ENCODE data around the gene AFF1.
"Not testable (repeated sequence)": the region's sequence is repeated elsewhere in the genome, so short reads cannot be mapped to it uniquely, and the experiment has no call there.

Gene AFF1

DNA sequence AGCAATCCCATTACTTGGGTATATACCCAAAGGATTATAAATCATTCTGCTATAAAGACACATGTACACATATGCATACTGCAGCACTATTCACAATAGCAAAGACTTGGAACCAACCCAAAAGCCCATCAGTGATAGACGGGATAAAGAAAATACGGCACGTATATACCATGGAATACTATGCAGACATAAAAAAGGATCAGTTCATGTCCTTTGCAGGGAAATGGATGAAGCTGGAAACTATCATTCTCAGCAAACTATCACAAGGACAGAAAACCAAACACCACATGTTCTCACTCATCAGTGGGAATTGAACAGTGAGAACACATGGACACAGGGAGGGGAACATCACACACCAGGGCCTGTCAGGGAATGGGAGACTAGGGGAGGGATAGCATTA is 54.8 kb downstream of the AFF1 start:
- DNase-seq = not testable (repeated sequence)

GRCh38 chr4:86990510-86990909 is 55.7 kb downstream of the AFF1 start:
- no peak for DNase-seq

- DNase-seq = no peak
Observed at GRCh38 chr4:86991994-86992393, 57.2 kb downstream of the AFF1 start.

DNA sequence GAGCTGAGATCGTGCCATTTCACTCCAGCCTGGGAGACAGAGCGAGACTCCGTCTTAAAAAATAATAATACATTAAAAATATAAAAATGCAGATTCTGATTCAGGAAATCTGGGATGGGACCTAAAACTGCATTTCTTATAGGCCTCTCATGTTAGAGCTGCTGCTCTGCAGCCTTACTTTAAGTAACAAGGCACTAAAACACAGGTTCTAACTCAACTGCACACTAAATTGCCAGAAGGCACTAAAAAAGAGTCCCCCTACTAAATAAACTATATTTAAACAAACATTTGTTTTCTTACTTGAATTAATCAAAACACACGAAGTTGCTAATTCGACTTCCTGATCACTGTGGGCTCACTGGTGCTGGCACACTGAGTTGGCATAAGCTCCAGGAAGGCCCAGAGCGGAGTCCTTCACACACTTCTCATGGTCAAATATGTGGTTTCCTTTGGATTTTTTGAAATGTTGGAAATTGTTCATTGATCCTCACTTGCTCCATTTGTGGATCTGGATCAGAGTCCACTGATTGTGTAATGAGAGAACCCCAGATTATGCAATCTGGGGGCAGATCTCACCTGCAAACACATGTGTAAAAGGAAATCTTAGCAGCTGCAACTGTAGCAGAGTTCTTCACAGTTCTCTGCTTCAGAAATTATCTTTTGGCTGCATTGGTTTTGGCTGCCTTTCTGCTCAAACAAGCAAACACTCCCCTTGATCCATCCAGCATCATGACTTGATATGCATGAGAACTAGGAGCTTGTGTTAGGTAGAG is 59.3 kb downstream of the AFF1 start:
- no peak for DNase-seq

DNA sequence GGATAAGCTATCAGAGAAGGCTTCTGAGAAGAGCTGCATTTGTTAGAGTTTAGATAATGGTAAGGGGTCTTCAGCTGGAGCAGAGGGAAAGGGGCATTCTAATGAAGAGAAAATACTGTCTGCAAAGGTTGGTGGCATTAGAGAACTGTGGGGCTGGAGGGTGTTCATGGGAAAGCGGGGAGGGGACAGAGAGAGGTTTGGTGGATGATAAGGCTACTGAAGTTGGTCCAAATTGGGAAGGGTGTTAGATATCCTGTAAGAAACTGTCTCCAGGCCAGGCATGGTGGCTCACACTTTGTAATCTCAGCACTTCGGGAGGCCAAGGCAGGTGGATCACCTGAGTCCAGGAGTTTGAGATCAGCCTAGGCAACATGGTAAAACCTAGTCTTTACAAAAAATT is 59.9 kb downstream of the AFF1 start:
- DNase-seq = no peak

- not testable (repeated sequence) for DNase-seq
Observed at GRCh38 chr4:86996510-86996909, 61.7 kb downstream of the AFF1 start.

- no peak for DNase-seq
Observed at GRCh38 chr4:86999136-86999643, 64.4 kb downstream of the AFF1 start.

DNA sequence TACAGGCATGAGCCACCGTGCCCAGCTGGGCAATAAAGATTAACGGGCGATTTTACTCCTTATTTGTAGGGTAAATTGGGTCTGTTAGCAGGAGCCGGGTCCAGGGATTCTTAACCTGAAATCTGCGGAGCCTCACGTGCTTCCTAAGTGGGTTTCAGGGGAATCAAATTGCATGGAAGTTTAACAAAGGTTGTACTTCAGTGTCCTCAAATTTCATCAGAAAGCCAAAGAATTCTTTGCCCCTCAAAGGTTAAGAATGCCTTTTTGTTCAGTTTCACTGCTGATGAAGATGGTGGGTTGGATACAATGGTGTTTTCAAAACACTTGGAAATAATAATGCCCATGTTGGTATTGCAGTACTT is 67.9 kb downstream of the AFF1 start:
- no peak for DNase-seq

GRCh38 chr4:87003266-87003665 is 68.5 kb downstream of the AFF1 start:
- peak; percentile 66 for DNase-seq

- no peak for DNase-seq
Observed at GRCh38 chr4:87005369-87005689, 70.5 kb downstream of the AFF1 start.

DNA sequence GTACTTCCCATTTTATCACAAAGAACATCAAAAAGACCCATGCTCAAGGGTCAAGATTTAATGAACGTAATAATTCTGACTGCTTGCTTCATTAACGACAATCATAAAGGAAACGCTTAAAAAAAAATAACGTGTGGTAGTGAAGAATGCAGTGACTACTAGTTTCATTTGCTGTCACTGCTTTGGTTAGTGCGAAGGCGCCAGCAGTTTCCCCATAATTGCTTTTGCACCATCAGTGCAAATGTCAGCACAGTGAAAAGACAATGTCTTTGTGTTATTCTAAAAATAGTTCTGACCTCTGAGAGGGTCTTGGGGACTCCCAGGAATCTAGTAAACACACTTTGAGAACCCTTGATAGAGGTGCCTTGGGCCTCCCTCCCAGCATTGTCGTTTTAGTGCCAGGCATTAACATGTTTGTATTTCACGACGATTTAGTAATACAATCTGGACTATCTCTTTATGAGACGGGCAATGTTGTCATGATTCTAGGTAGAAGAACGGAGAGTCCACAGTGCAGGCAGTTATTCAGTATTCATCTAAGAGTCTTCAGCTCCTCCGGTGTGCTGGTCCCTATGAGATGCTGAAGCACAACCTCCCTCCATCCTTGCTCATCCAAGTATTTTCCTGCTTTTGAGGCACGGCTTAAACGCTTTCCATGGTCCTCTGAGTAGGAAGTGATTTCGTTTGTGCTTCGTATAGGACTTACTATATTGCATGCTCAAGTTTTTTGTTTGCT is 71.0 kb downstream of the AFF1 start:
- DNase-seq = peak; percentile 59

DNA sequence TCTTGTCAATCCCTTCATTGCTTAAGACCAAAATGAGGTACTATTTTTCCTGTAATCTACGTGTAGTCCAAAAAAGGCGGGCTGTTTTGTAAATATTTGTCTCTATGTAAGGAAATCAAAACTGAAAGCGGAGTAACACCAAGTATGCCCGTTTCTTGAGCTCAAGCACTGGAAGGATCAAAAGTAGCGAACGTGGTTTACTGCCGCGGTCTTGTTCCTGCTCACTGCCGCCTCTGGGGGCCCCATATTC is 71.5 kb downstream of the AFF1 start:
- DNase-seq = no peak

- DNase-seq = peak; percentile 97
Observed at GRCh38 chr4:87006676-87007527, 72.1 kb downstream of the AFF1 start.

DNA sequence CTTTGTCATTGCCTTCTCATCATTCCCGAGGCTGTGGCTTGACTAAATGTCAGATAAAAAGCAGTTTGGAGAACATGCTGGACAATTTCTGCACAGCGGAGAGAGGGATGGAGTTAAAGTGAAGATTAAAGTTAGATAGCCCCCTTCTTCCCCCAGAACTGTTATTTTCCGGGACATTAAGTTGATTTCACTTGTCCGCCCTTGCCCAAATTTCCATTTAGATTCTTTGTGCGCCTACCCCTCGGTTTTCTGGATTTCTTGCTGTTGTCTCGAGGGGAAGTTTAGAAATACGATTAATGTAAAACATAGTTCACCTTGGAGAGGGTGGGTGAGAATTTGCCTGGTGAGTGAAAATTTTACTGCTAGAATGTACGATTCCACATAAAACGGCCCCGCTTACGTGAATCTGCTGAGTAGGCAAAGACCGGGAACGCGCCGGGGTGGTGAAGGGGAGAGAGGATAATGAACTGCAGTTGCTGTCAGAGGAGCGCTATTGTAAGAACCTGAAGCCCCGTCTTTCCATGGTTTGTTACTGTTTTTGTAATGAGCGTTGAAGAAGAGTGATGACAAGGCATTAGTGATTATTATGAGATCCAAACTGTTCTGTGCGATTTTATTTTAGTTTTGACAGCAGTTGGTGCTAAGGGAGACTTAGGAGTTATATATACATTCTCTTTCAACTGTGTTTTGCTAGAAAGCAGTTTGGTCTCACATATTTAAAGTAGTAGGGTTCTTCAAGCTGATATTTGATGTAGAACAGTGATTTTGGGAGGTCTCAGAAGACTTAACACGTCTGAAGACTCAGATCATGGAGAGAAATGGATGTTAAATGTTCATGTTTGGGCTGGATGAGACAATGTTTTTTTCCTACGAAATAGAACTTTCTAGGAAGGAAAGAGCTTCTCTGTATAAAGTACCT is 73.0 kb downstream of the AFF1 start:
- DNase-seq = peak; percentile 71

DNA sequence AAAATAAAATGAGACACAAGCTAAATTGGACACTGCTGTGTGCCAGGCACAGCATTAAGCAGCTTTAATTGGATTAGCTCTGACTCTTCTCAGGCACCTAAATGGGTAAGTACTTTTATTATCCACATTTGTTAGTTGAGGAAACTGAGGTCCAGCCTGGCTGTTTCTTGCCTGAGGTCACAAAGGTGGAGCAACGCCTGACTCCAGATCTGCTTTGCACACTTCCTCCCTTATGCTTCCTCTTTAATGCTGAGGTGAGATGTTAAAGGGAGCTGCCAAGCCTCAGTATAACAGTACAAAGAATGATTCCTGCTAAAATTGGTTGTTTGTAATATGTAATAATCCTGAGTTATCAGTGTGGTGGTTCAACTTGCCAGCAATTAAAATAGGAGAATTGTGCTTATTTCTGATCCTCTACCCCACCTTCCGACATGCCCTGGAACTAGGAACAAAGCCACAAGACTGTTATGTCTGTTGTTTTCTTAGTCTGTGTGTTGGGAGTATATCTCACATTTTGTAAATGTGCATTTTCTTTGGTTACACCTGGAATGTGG is 74.4 kb downstream of the AFF1 start:
- peak; percentile 57 for DNase-seq

GRCh38 chr4:87010192-87010591 is 75.4 kb downstream of the AFF1 start:
- no peak for DNase-seq

DNA sequence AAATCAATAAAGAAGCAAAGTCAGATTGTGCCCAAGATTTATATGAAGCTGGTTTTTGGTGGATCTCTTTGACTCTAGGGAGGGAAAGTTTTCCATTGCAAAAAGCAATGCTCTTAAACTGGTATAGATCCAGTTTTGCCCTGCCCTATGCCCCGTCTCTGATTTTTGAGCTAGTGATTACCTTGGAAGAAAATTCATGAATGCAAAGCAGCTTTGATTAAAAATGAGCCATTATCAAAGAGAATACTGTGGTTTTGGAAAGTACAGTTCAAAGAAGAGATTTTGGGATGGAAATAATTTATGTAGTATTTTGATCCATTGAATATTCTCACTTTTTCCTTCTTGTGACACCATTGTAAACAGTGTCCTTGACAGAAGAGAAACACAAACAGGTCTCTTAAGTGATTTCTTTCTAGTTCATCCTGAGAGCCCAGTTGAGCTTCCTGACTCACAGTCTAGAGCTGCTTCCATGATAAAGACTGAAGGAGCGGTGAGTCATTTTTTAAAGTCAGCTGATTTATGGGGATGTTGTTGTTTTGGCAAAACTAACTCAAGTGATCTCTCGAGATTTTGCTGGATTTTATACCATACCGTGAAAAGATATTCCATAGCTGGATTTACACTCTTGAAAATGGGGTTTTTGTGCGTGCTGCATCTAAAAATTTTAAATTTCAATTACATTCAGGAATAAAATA is 76.7 kb downstream of the AFF1 start:
- peak; percentile 71 for DNase-seq

GRCh38 chr4:87012265-87012953 is 77.6 kb downstream of the AFF1 start:
- no peak for DNase-seq

GRCh38 chr4:87012954-87013308 is 78.1 kb downstream of the AFF1 start:
- not testable (repeated sequence) for DNase-seq

- no peak for DNase-seq
Observed at GRCh38 chr4:87014284-87014782, 79.5 kb downstream of the AFF1 start.

- no peak for DNase-seq
Observed at GRCh38 chr4:87015416-87015815, 80.6 kb downstream of the AFF1 start.

All from islet precursor cell (in vitro differentiated cells).